Mesenchymal stem cell (in vitro differentiated cells and primary cell): ENCODE results near the gene DRC7. TPM values are rescaled to one million over a fixed set of nuclear protein-coding genes. Genes with fewer than 3 reads are reported as not detected.

ENCODE experiments used
- DNase-seq: peaks from one replicate; pipeline ENCODE4 v3.0.0-alpha.2; 2013
- H2AFZ ChIP-seq: one replicate; pipeline ENCODE4 v1.6.1; 2013; ENCODE audit warnings: low read depth, mild to moderate bottlenecking, control low read depth, inconsistent platforms, low read length, moderate library complexity
- H2AK5ac ChIP-seq: 2 replicates; pipeline ENCODE4 v1.6.1; 2013; ENCODE audit warnings: low read length, moderate library complexity, mild to moderate bottlenecking, inconsistent platforms; ENCODE audit not compliant: severe bottlenecking
- H2BK120ac ChIP-seq: one replicate; pipeline ENCODE4 v1.6.1; 2013; ENCODE audit warnings: low read depth, mild to moderate bottlenecking, inconsistent platforms, low read length, moderate library complexity
- H2BK12ac ChIP-seq, 2 experiments: one replicate each; pipeline ENCODE4 v1.6.1; 2013; ENCODE audit warnings: inconsistent platforms in 2 of 2, low read length in 2 of 2, mild to moderate bottlenecking in 2 of 2, moderate library complexity in 2 of 2, control low read depth in 1 of 2
- H2BK15ac ChIP-seq: one replicate; pipeline ENCODE4 v1.6.1; 2013; ENCODE audit warnings: mild to moderate bottlenecking, low read depth, inconsistent platforms; ENCODE audit not compliant: poor library complexity, severe bottlenecking
- H2BK5ac ChIP-seq: 2 replicates; pipeline ENCODE4 v1.6.1; 2013; ENCODE audit warnings: low read depth, mild to moderate bottlenecking, low read length, control low read depth, inconsistent platforms; ENCODE audit not compliant: poor library complexity, severe bottlenecking
- H3K14ac ChIP-seq, 2 experiments: one replicate each; pipeline ENCODE4 v1.6.1; 2013; ENCODE audit warnings: inconsistent platforms in 2 of 2, low read length in 2 of 2, control low read depth in 1 of 2, mild to moderate bottlenecking in 1 of 2, moderate library complexity in 1 of 2
- H3K18ac ChIP-seq, 2 experiments: one replicate each; pipeline ENCODE4 v1.6.1; 2013; ENCODE audit warnings: inconsistent platforms in 2 of 2, low read length in 2 of 2, control low read depth in 1 of 2, low read depth in 1 of 2, mild to moderate bottlenecking in 1 of 2
- H3K23ac ChIP-seq, 2 experiments: one replicate each; pipeline ENCODE4 v1.6.1; 2013; ENCODE audit warnings: inconsistent platforms in 2 of 2, low read length in 2 of 2, mild to moderate bottlenecking in 2 of 2, moderate library complexity in 2 of 2, control low read depth in 1 of 2
- H3K27ac ChIP-seq: 2 replicates; pipeline ENCODE4 v1.5.1; 2013; ENCODE audit warnings: mild to moderate bottlenecking, moderate library complexity, low read length, control low read depth, inconsistent platforms; ENCODE audit not compliant: poor library complexity, severe bottlenecking
- H3K27me3 ChIP-seq, 2 experiments: 2 replicates each; pipeline versions ENCODE4 v1.6.1 to v1.7.0; 2013; ENCODE audit warnings: low read length in 2 of 2, mild to moderate bottlenecking in 2 of 2, moderate library complexity in 2 of 2, control low read depth in 1 of 2, inconsistent platforms in 1 of 2; ENCODE audit not compliant: control insufficient read depth in 1 of 2, insufficient read depth in 1 of 2
- H3K36me3 ChIP-seq, 2 experiments: 2 replicates each; pipeline versions ENCODE4 v1.6.1 to v1.7.0; 2013; ENCODE audit warnings: low read length in 2 of 2, control low read depth in 1 of 2, inconsistent platforms in 1 of 2, low read depth in 1 of 2, mild to moderate bottlenecking in 1 of 2; ENCODE audit not compliant: insufficient read depth in 2 of 2, control insufficient read depth in 1 of 2
- H3K4ac ChIP-seq, 2 experiments: one replicate each; pipeline ENCODE4 v1.6.1; 2013; ENCODE audit warnings: inconsistent platforms in 2 of 2, low read length in 2 of 2, mild to moderate bottlenecking in 2 of 2, moderate library complexity in 2 of 2, control low read depth in 1 of 2, low read depth in 1 of 2
- H3K4me1 ChIP-seq: 2 replicates; pipeline ENCODE4 v1.6.1; 2013; ENCODE audit warnings: low read depth, low read length, control low read depth; ENCODE audit not compliant: control insufficient read depth, insufficient read depth
- H3K4me2 ChIP-seq: 2 replicates; pipeline ENCODE4 v1.6.1; 2013; ENCODE audit warnings: low read length, mild to moderate bottlenecking, inconsistent platforms; ENCODE audit not compliant: poor library complexity, severe bottlenecking
- H3K4me3 ChIP-seq, 2 experiments: 2 replicates each; pipeline versions ENCODE4 v1.5.1 to v1.7.0; 2013; ENCODE audit warnings: low read length in 2 of 2, mild to moderate bottlenecking in 2 of 2, control low read depth in 1 of 2, low read depth in 1 of 2; ENCODE audit not compliant: insufficient read depth in 1 of 2
- H3K79me1 ChIP-seq: replicated peaks from 2 replicates; pipeline ENCODE4 v1.6.1; 2013; ENCODE audit warnings: mild to moderate bottlenecking, control low read depth, low read length, inconsistent platforms; ENCODE audit not compliant: poor library complexity, severe bottlenecking
- H3K9ac ChIP-seq: 2 replicates; pipeline ENCODE4 v1.7.0; 2013; ENCODE audit warnings: mild to moderate bottlenecking, low read length, moderate library complexity
- H3K9me3 ChIP-seq: 2 replicates; pipeline ENCODE4 v1.7.0; 2013; ENCODE audit warnings: mild to moderate bottlenecking, low read length; ENCODE audit not compliant: control insufficient read depth
- H4K8ac ChIP-seq: one replicate; pipeline ENCODE4 v1.6.1; 2013; ENCODE audit warnings: inconsistent platforms, mild to moderate bottlenecking, low read length, moderate library complexity
- H4K91ac ChIP-seq: one replicate; pipeline ENCODE4 v1.6.1; 2013; ENCODE audit warnings: mild to moderate bottlenecking, low read length, inconsistent platforms
- WGBS: methylation state at CpG from one replicate; pipeline ENCODE4 v1.1.7; 2013; ENCODE audit warnings: mixed read lengths; 5-methylcytosine and 5-hydroxymethylcytosine counted together
- polyA plus RNA-seq, 2 experiments: library from polyadenylated mRNA; stranded (reverse); fragments of 200-250 nt; gene quantifications; one replicate each; pipeline ENCODE4 v1.2.3, GENCODE V29; 2013

The DRC7 gene, protein sequence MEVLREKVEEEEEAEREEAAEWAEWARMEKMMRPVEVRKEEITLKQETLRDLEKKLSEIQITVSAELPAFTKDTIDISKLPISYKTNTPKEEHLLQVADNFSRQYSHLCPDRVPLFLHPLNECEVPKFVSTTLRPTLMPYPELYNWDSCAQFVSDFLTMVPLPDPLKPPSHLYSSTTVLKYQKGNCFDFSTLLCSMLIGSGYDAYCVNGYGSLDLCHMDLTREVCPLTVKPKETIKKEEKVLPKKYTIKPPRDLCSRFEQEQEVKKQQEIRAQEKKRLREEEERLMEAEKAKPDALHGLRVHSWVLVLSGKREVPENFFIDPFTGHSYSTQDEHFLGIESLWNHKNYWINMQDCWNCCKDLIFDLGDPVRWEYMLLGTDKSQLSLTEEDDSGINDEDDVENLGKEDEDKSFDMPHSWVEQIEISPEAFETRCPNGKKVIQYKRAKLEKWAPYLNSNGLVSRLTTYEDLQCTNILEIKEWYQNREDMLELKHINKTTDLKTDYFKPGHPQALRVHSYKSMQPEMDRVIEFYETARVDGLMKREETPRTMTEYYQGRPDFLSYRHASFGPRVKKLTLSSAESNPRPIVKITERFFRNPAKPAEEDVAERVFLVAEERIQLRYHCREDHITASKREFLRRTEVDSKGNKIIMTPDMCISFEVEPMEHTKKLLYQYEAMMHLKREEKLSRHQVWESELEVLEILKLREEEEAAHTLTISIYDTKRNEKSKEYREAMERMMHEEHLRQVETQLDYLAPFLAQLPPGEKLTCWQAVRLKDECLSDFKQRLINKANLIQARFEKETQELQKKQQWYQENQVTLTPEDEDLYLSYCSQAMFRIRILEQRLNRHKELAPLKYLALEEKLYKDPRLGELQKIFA
- polyA plus RNA-seq (2013, experiment 1 of 2) = not detected
- not detected for polyA plus RNA-seq (2013, experiment 2 of 2)

- H2BK15ac ChIP-seq = no peak within 1 kb of the TSS
- no peak within 1 kb of the TSS for H3K4ac ChIP-seq
- H3K79me1 ChIP-seq = no peaks in the 10 kb centered on the region
- peak within 1 kb of the TSS; percentile 67 for H2AFZ ChIP-seq
- peak within 1 kb of the TSS; percentile 71 for H3K9ac ChIP-seq
- no peaks in the 10 kb centered on the region for H3K9me3 ChIP-seq
- no peak within 1 kb of the TSS for H2BK12ac ChIP-seq
- H2BK120ac ChIP-seq = no peak within 1 kb of the TSS
- no peak within 1 kb of the TSS for H2BK5ac ChIP-seq
- H3K14ac ChIP-seq = no peak within 1 kb of the TSS
- peaks cover 12 to 55% of the 10 kb centered on the region in 2 experiments for H3K27me3 ChIP-seq
- peak within 1 kb of the TSS; percentile 50 for H4K8ac ChIP-seq
- H3K4me1 ChIP-seq = peaks cover 6% of the 10 kb centered on the region
- H3K27ac ChIP-seq = no peak within 1 kb of the TSS
- H3K23ac ChIP-seq = no peak within 1 kb of the TSS
- peak within 1 kb of the TSS in 1 of 2 experiments; percentile 37 for H3K4me3 ChIP-seq
- peak; percentile 50 for DNase-seq
- WGBS = 52% methylated on average over 7 of the region's 8 CpGs
- no peak within 1 kb of the TSS for H4K91ac ChIP-seq
- H2AK5ac ChIP-seq = no peak within 1 kb of the TSS
- H3K36me3 ChIP-seq = no peaks in the 10 kb centered on the region
- no peak within 1 kb of the TSS for H3K18ac ChIP-seq
- peak within 1 kb of the TSS; percentile 77 for H3K4me2 ChIP-seq
Observed at GRCh38 chr16:57694725-57695679, at the start of gene DRC7. Gene DRC7 (plus strand): TSS chr16:57694806. CDS start chr16:57697950, 3,144 bp downstream.

- Histone ChIP-seq H3K27ac (no peak overlapping the region), H3K14ac (no peak overlapping the region), H3K9me3 (no peaks in the 10 kb centered on the region), H3K18ac (peak overlapping the region in 1 of 2 experiments; percentile 14), H2BK12ac (no peak overlapping the region), H2BK15ac (no peak overlapping the region), H4K8ac (no peak overlapping the region), H3K23ac (no peak overlapping the region), H2BK5ac (no peak overlapping the region), H3K4ac (no peak overlapping the region), H3K9ac (peak overlapping the region; percentile 47), H2BK120ac (no peak overlapping the region), H4K91ac (peak overlapping the region; percentile 32), H3K4me1 (peaks cover 51% of the 10 kb centered on the region), H3K79me1 (peaks cover 30% of the 10 kb centered on the region), H3K36me3 (peaks cover 4 to 67% of the 10 kb centered on the region in 2 experiments), H2AFZ (no peak overlapping the region), H3K27me3 (no peaks in the 10 kb centered on the region), H3K4me3 (no peak overlapping the region), H3K4me2 (no peak overlapping the region), H2AK5ac (no peak overlapping the region)
- DNase-seq = no peak
- 84% methylated on average over 10 of the region's 10 CpGs for WGBS
Observed at GRCh38 chr16:57645169-57645568, 49.4 kb upstream of the DRC7 start.

- peaks cover 51% of the 10 kb centered on the region for H3K4me1 ChIP-seq
- no peaks in the 10 kb centered on the region for H3K27me3 ChIP-seq
- H3K4me3 ChIP-seq = peak overlapping the region in 1 of 2 experiments; percentile 46
- H2BK120ac ChIP-seq = no peak overlapping the region
- WGBS = 56% methylated on average over 18 of the region's 24 CpGs
- no peaks in the 10 kb centered on the region for H3K9me3 ChIP-seq
- peak overlapping the region in 1 of 2 experiments; percentile 41 for H3K18ac ChIP-seq
- peak; percentile 58 for DNase-seq
- no peak overlapping the region for H3K23ac ChIP-seq
- no peak overlapping the region for H2AFZ ChIP-seq
- no peak overlapping the region for H2BK15ac ChIP-seq
- no peak overlapping the region for H3K4me2 ChIP-seq
- no peak overlapping the region for H4K91ac ChIP-seq
- H3K36me3 ChIP-seq = peaks cover 4 to 64% of the 10 kb centered on the region in 2 experiments
- peak overlapping the region; percentile 14 for H2AK5ac ChIP-seq
- H4K8ac ChIP-seq = peak overlapping the region; percentile 76
- no peak overlapping the region for H2BK12ac ChIP-seq
- peaks cover 30% of the 10 kb centered on the region for H3K79me1 ChIP-seq
- no peak overlapping the region for H2BK5ac ChIP-seq
- no peak overlapping the region for H3K14ac ChIP-seq
- no peak overlapping the region for H3K4ac ChIP-seq
- H3K27ac ChIP-seq = no peak overlapping the region
- H3K9ac ChIP-seq = peak overlapping the region; percentile 47
Observed at GRCh38 chr16:57645691-57646387, 48.8 kb upstream of the DRC7 start.
